Measurements from ENCODE around the gene OR2A12. TPM values are rescaled to one million over a fixed set of nuclear protein-coding genes. Genes with fewer than 3 reads are reported as not detected.

Gene OR2A12
- total RNA-seq, 1 donor from 2014 or later, result not detected

GRCh38 chr7:144069953-144070352 lies 16.1 kb upstream of the OR2A12 start:
- DNase-seq (ENCODE audit: extremely low spot score in 2 of 2), result no peak
- no peak for TF ChIP-seq CTCF (IDR thresholded peaks at IDR 0.05)
- TF ChIP-seq POLR2AphosphoS5 (IDR thresholded peaks at IDR 0.05; ENCODE audit: insufficient read depth in 1 of 2, low read depth in 1 of 2), result no peak
- TF ChIP-seq POLR2A (IDR thresholded peaks at IDR 0.05), result no peak
- intact Hi-C loops (cut with DNase I), result no loop called here
- Histone ChIP-seq H3K4me1 (no peaks in the 10 kb centered on the region), H3K27me3 (no peaks in the 10 kb centered on the region), H3K9me3 (no peaks in the 10 kb centered on the region), H3K36me3 (no peaks in the 10 kb centered on the region), H3K27ac (no peak overlapping the region), H3K4me3 (no peak overlapping the region)

- H3K27me3 ChIP-seq, result no peaks in the 10 kb centered on the region
- intact Hi-C loops (cut with DNase I), result no loop called here
Observed at GRCh38 chr7:144074374-144074773, 11.7 kb upstream of the OR2A12 start.

GRCh38 chr7:144086730-144087129 lies 652 bp downstream of the OR2A12 start:
- H3K27me3 ChIP-seq, result no peaks in the 10 kb centered on the region
- intact Hi-C loops (cut with DNase I), result no loop called here
- H3K36me3 ChIP-seq, result no peaks in the 10 kb centered on the region
- H3K9me3 ChIP-seq, result no peaks in the 10 kb centered on the region
- H3K27ac ChIP-seq, result no peak overlapping the region
- H3K4me3 ChIP-seq, result no peak overlapping the region
- no peaks in the 10 kb centered on the region for H3K4me1 ChIP-seq
- DNase-seq (ENCODE audit: extremely low spot score in 2 of 2), result no peak
- TF ChIP-seq POLR2A (IDR thresholded peaks at IDR 0.05) (no peak), POLR2AphosphoS5 (IDR thresholded peaks at IDR 0.05; ENCODE audit: insufficient read depth in 1 of 2, low read depth in 1 of 2) (no peak), CTCF (IDR thresholded peaks at IDR 0.05) (no peak)

More at GRCh38 chr7:144074374-144074773, 11.7 kb upstream of the OR2A12 start:
- no peaks in the 10 kb centered on the region for H3K4me1 ChIP-seq
- H3K36me3 ChIP-seq, result no peaks in the 10 kb centered on the region
- no peak for DNase-seq (ENCODE audit: extremely low spot score in 2 of 2)
- H3K9me3 ChIP-seq, result no peaks in the 10 kb centered on the region
- H3K27ac ChIP-seq, result no peak overlapping the region
- H3K4me3 ChIP-seq, result no peak overlapping the region
- TF ChIP-seq POLR2AphosphoS5 (IDR thresholded peaks at IDR 0.05; ENCODE audit: insufficient read depth in 1 of 2, low read depth in 1 of 2) (no peak), POLR2A (IDR thresholded peaks at IDR 0.05) (no peak), CTCF (IDR thresholded peaks at IDR 0.05) (no peak)

- no peaks in the 10 kb centered on the region for H3K4me1 ChIP-seq
Observed at GRCh38 chr7:144087230-144087629, 1.2 kb downstream of the OR2A12 start.

More at GRCh38 chr7:144087230-144087629, 1.2 kb downstream of the OR2A12 start:
- no peak overlapping the region for H3K4me3 ChIP-seq
- no peaks in the 10 kb centered on the region for H3K27me3 ChIP-seq
- no peaks in the 10 kb centered on the region for H3K36me3 ChIP-seq
- H3K27ac ChIP-seq, result no peak overlapping the region
- no peaks in the 10 kb centered on the region for H3K9me3 ChIP-seq
- no peak for TF ChIP-seq POLR2AphosphoS5 (IDR thresholded peaks at IDR 0.05; ENCODE audit: insufficient read depth in 1 of 2, low read depth in 1 of 2)
- TF ChIP-seq POLR2A (IDR thresholded peaks at IDR 0.05), result no peak
- TF ChIP-seq CTCF (IDR thresholded peaks at IDR 0.05), result no peak
- intact Hi-C loops (cut with DNase I), result no loop called here
- DNase-seq (ENCODE audit: extremely low spot score in 2 of 2), result no peak
